Measurements from ENCODE around the gene ADAM8. TPM values are rescaled to one million over a fixed set of nuclear protein-coding genes. Genes with fewer than 3 reads are reported as not detected.
"Not testable (repeated sequence)": the region's sequence is repeated elsewhere in the genome, so short reads cannot be mapped to it uniquely, and the experiment has no call there.

Gene ADAM8
- total RNA-seq, 1 donor from 2014 or later = 6.2 TPM

GRCh38 chr10:133268532-133268931 lies 8.1 kb downstream of the ADAM8 start:
- TF ChIP-seq CTCF (conservative IDR thresholded peaks at IDR 0.05) = no peak
- H3K27me3 Mint-ChIP-seq = no peaks in the 10 kb centered on the region
- H3K4me1 Mint-ChIP-seq (ENCODE audit: unreplicated experiment) = no peaks in the 10 kb centered on the region
- H3K9me3 Mint-ChIP-seq = no peaks in the 10 kb centered on the region
- no peak overlapping the region for H3K4me3 Mint-ChIP-seq
- no peak overlapping the region for H3K27ac Mint-ChIP-seq
- DNase-seq (ENCODE audit: extremely low spot score, unreplicated experiment) = no peak
- no peaks in the 10 kb centered on the region for H3K36me3 Mint-ChIP-seq

GRCh38 chr10:133267829-133268228 lies 8.8 kb downstream of the ADAM8 start:
- TF ChIP-seq CTCF (conservative IDR thresholded peaks at IDR 0.05) = no peak
- H3K27ac Mint-ChIP-seq = no peak overlapping the region
- no peaks in the 10 kb centered on the region for H3K9me3 Mint-ChIP-seq

GRCh38 chr10:133267293-133267692 lies 9.4 kb downstream of the ADAM8 start:
- no peak overlapping the region for H3K27ac Mint-ChIP-seq
- no peak overlapping the region for H3K4me3 Mint-ChIP-seq
- H3K36me3 Mint-ChIP-seq = no peaks in the 10 kb centered on the region
- H3K9me3 Mint-ChIP-seq = no peaks in the 10 kb centered on the region
- DNase-seq (ENCODE audit: extremely low spot score, unreplicated experiment) = no peak
- TF ChIP-seq CTCF (conservative IDR thresholded peaks at IDR 0.05) = no peak
- no peaks in the 10 kb centered on the region for H3K27me3 Mint-ChIP-seq
- H3K4me1 Mint-ChIP-seq (ENCODE audit: unreplicated experiment) = no peaks in the 10 kb centered on the region

More at GRCh38 chr10:133267829-133268228, 8.8 kb downstream of the ADAM8 start:
- H3K36me3 Mint-ChIP-seq = no peaks in the 10 kb centered on the region
- no peak for DNase-seq (ENCODE audit: extremely low spot score, unreplicated experiment)
- H3K27me3 Mint-ChIP-seq = no peaks in the 10 kb centered on the region
- H3K4me3 Mint-ChIP-seq = no peak overlapping the region
- H3K4me1 Mint-ChIP-seq (ENCODE audit: unreplicated experiment) = no peaks in the 10 kb centered on the region

GRCh38 chr10:133266056-133266795 lies 10.4 kb downstream of the ADAM8 start:
- DNase-seq (ENCODE audit: extremely low spot score, unreplicated experiment) = no peak
- H3K27ac Mint-ChIP-seq = no peak overlapping the region
- H3K4me3 Mint-ChIP-seq = no peak overlapping the region
- no peaks in the 10 kb centered on the region for H3K27me3 Mint-ChIP-seq
- no peaks in the 10 kb centered on the region for H3K4me1 Mint-ChIP-seq (ENCODE audit: unreplicated experiment)
- H3K36me3 Mint-ChIP-seq = no peaks in the 10 kb centered on the region
- no peaks in the 10 kb centered on the region for H3K9me3 Mint-ChIP-seq
- TF ChIP-seq CTCF (conservative IDR thresholded peaks at IDR 0.05) = no peak

- H3K27ac Mint-ChIP-seq; H3K4me3 Mint-ChIP-seq; H3K9me3 Mint-ChIP-seq; H3K27me3 Mint-ChIP-seq; DNase-seq (ENCODE audit: extremely low spot score, unreplicated experiment); H3K4me1 Mint-ChIP-seq (ENCODE audit: unreplicated experiment); H3K36me3 Mint-ChIP-seq: not testable (repeated sequence)
Observed at GRCh38 chr10:133265052-133265451, 11.6 kb downstream of the ADAM8 start.

- no peak overlapping the region for H3K4me3 Mint-ChIP-seq
- TF ChIP-seq CTCF (conservative IDR thresholded peaks at IDR 0.05) = no peak
- no peak overlapping the region for H3K27ac Mint-ChIP-seq
- H3K9me3 Mint-ChIP-seq = no peaks in the 10 kb centered on the region
- H3K36me3 Mint-ChIP-seq = no peaks in the 10 kb centered on the region
- no peak for DNase-seq (ENCODE audit: extremely low spot score, unreplicated experiment)
- no peaks in the 10 kb centered on the region for H3K27me3 Mint-ChIP-seq
- peaks cover 2% of the 10 kb centered on the region for H3K4me1 Mint-ChIP-seq (ENCODE audit: unreplicated experiment)
Observed at GRCh38 chr10:133264461-133264860, 12.2 kb downstream of the ADAM8 start.
